ENCODE results near the gene MAML1. TPM values are rescaled to one million over a fixed set of nuclear protein-coding genes. Genes with fewer than 3 reads are reported as not detected.

MAML1 gene
- total and polyA plus RNA-seq, 10 of the 15 experiments (the other 5 are each of a cell fraction or from before 2014, with no cell fraction given): 0.42 to 23.9 (median 7.3) TPM

GRCh38 chr5:179771311-179771895 is 38.8 kb downstream of the MAML1 start (continued):
- TF ChIP-seq KDM1A (IDR thresholded peaks at IDR 0.05; ENCODE audit: borderline replicate concordance): no peak

DNA sequence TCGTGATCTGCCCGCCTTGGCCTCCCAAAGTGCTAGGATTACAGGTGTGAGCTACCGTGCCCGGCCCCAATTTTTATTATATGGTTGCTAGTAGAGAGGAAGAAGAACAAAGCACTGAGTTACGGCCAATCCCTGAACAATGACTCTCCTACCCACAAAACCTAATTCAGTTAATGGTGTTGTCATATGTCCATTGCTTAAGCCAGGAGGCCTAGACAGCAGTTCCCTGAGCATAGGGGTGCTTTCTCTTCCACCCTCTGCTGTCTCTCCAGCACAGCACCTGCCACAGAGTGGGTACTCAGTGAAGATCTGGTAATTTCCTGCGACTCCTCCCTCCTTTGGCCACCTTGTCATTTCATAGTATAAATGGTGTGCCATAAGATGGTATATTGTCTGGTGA is 39.7 kb downstream of the MAML1 start:
- Histone ChIP-seq H3K36me3 (ENCODE audit: control insufficient read depth in 2 of 2, insufficient read depth in 2 of 2, low read length in 1 of 2) (peaks cover 24 to 33% of the 10 kb centered on the region in 2 experiments), H4K20me1 (ENCODE audit: control insufficient read depth, insufficient read depth) (no peaks in the 10 kb centered on the region), H2AFZ (ENCODE audit: control insufficient read depth, low read depth, low read length) (no peak overlapping the region), H3K27me3 (replicated peaks in 1 of 2; ENCODE audit: control insufficient read depth in 2 of 2, insufficient read depth in 2 of 2, low read length in 1 of 2) (no peaks in the 10 kb centered on the region), H3K9me3 (replicated peaks; ENCODE audit: control insufficient read depth, insufficient read depth, low read length) (no peaks in the 10 kb centered on the region), H3K4me3 (no peak overlapping the region), H3K4me1 (ENCODE audit: control insufficient read depth, insufficient read depth, low read length) (no peaks in the 10 kb centered on the region), H3K27ac (ENCODE audit: control insufficient read depth, insufficient read depth) (no peak overlapping the region), H3K79me2 (ENCODE audit: control insufficient read depth, insufficient read depth, low read length) (no peaks in the 10 kb centered on the region; the same call in 1 of the 2 replicates), H3K4me2 (ENCODE audit: control insufficient read depth, insufficient read depth) (no peak overlapping the region), H3K9ac (ENCODE audit: control insufficient read depth, insufficient read depth, low read length) (no peak overlapping the region)
- TF ChIP-seq BCLAF1 (IDR thresholded peaks at IDR 0.05): no peak
- TF ChIP-seq SMC3 (IDR thresholded peaks at IDR 0.05; ENCODE audit: borderline replicate concordance, low read length): no peak
- TF ChIP-seq ATF7 (IDR thresholded peaks at IDR 0.05; ENCODE audit: low read depth): no peak
- no peak for TF ChIP-seq GABPA (IDR thresholded peaks at IDR 0.05; ENCODE audit: low read depth)
- no peak for TF ChIP-seq ZSCAN29 (IDR thresholded peaks at IDR 0.05)
- no peak for TF ChIP-seq RUNX3 (IDR thresholded peaks at IDR 0.05; ENCODE audit: low read length)
- no peak for TF ChIP-seq SIN3A (IDR thresholded peaks at IDR 0.05; ENCODE audit: low read depth, low read length)
- no peak for TF ChIP-seq PAX5 (IDR thresholded peaks at IDR 0.05; ENCODE audit: borderline replicate concordance, low read depth, low read length)
- no peak for TF ChIP-seq RB1 (IDR thresholded peaks at IDR 0.05; ENCODE audit: borderline replicate concordance)
- TF ChIP-seq BRCA1 (IDR thresholded peaks at IDR 0.05; ENCODE audit: low read depth, low read length): no peak
- no peak for TF ChIP-seq POLR2AphosphoS2 (IDR thresholded peaks at IDR 0.05; ENCODE audit: low read depth, low read length)
- TF ChIP-seq ATF3 (IDR thresholded peaks at IDR 0.05; ENCODE audit: borderline replicate concordance, extremely low read depth, low read depth, low read length): no peak
- no peak for TF ChIP-seq JUNB (IDR thresholded peaks at IDR 0.05)
- no peak for TF ChIP-seq HDAC2 (IDR thresholded peaks at IDR 0.05)
- WGBS (ENCODE audit: insufficient coverage, insufficient replicate concordance, low lambda C conversion rate, missing lambda C conversion rate): 97% methylated on average over 6 of the region's 6 CpGs
- BruUV-seq (replicated peaks): no TSS peak
- SMC1A ChIA-PET (ENCODE audit: uncharacterized antibody, unreplicated experiment): no interaction called here
- FAIRE-seq: no peak
- CTCF ChIA-PET: interaction anchor here (1.1 to 2.3 kb wide), 2 partner anchors 9 to 84 kb away, joined by 4 to 17 read pairs; no protein-coding TSS in a partner anchor
- no peak for ATAC-seq
- in situ Hi-C loops (cut with MboI): no loop called here
- no peak for DNase-seq (ENCODE audit: low read depth, low spot score)
- POLR2A ChIA-PET: no interaction called here
- intact Hi-C loops (cut with micrococcal nuclease; ENCODE audit: unreplicated experiment): no loop called here
- RAD21 ChIA-PET (ENCODE audit: unreplicated experiment): no interaction called here
